ENCODE data around the gene UNG. TPM values are rescaled to one million over a fixed set of nuclear protein-coding genes. Genes with fewer than 3 reads are reported as not detected.

UNG gene
- total and polyA plus RNA-seq, 9 of the 15 experiments (the other 6 are each of a cell fraction or from before 2014, with no cell fraction given) = 8.4 to 59.8 (median 41.0) TPM

DNA sequence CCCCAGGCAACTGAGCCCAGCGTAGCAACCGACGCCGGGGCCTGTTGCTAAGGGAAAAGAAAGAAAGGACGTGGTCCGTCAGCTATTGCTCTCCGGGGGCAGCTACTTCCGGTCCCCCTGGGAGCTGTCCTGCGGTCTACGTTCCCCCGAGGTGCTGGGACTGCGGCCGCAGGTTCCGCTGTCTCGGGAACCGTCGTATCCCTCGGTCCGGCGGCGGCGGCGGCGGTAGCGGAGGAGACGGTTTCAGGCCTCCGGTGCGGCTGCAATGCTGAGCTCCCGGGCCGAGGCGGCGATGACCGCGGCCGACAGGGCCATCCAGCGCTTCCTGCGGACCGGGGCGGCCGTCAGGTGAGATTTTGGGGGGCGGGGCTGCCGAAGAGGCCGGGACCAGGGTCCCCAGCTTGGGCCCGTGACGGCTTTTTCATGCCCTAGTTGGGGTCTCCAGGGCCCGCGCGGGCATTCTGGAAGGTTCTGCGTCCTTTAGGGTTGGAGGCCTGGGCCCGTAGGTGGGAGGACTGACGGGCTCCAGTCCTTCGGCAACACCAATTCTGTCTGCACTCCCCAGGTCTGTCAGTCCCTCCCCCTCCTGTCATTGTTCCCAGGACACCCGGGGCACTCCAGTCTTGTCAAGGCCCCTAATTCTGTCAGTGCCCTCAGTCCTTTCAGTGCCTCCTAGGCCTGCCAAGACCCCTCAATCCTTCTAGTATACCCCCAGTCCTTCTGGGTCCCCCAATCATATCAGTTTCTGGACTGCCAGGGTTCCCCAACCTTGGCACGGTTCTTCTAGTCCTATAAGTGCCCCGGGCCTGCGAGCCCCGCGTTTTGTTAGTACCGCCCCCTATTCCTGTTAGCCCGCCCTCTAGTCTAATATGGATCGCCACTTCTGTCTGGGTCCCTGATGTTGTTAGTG, 44.7 kb upstream of the UNG start, which contains the start of gene USP30 (continued):
- TF ChIP-seq NR1H2 (CRISPR knock-in tag; IDR thresholded peaks at IDR 0.05) (0 out of 2 replicates have a peak, but pooled peaks have one; percentile 85), PRPF4 (IDR thresholded peaks at IDR 0.05; ENCODE audit: insufficient read depth, low read depth, low read length, poor library complexity, severe bottlenecking) (no peak), DACH1 (IDR thresholded peaks at IDR 0.05; ENCODE audit: partially characterized antibody) (no peak), NELFE (IDR thresholded peaks at IDR 0.05; ENCODE audit: insufficient read depth, insufficient read length) (no peak), GABPB1 (CRISPR knock-in tag; IDR thresholded peaks at IDR 0.05) (peak; percentile 100), TARDBP (IDR thresholded peaks at IDR 0.05) (peak; percentile 82; the same call in 1 of the 2 replicates), MYNN (IDR thresholded peaks at IDR 0.05) (peak; percentile 78), MYNN (CRISPR knock-in tag; IDR thresholded peaks at IDR 0.05) (no peak), NFE2 (IDR thresholded peaks at IDR 0.05; ENCODE audit: low read depth) (no peak), CBFB (CRISPR knock-in tag; IDR thresholded peaks at IDR 0.05) (peak; percentile 100), POLR2A (conservative IDR thresholded peaks at IDR 0.05) (peak; percentile 64), FOXJ2 (tag; IDR thresholded peaks at IDR 0.05) (no peak), PPARD (CRISPR knock-in tag; IDR thresholded peaks at IDR 0.05) (no peak), RAD51 (IDR thresholded peaks at IDR 0.05; ENCODE audit: borderline replicate concordance, low read depth) (no peak)
- TF ChIP-seq, protein P1, sequence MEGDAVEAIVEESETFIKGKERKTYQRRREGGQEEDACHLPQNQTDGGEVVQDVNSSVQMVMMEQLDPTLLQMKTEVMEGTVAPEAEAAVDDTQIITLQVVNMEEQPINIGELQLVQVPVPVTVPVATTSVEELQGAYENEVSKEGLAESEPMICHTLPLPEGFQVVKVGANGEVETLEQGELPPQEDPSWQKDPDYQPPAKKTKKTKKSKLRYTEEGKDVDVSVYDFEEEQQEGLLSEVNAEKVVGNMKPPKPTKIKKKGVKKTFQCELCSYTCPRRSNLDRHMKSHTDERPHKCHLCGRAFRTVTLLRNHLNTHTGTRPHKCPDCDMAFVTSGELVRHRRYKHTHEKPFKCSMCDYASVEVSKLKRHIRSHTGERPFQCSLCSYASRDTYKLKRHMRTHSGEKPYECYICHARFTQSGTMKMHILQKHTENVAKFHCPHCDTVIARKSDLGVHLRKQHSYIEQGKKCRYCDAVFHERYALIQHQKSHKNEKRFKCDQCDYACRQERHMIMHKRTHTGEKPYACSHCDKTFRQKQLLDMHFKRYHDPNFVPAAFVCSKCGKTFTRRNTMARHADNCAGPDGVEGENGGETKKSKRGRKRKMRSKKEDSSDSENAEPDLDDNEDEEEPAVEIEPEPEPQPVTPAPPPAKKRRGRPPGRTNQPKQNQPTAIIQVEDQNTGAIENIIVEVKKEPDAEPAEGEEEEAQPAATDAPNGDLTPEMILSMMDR (IDR thresholded peaks at IDR 0.05 in 2 of 3, conservative IDR thresholded peaks at IDR 0.05 in 1 of 3; ENCODE audit: insufficient read depth in 2 of 3, low read depth in 1 of 3, low read length in 3 of 3) = no peak
- TF ChIP-seq, protein P2, sequence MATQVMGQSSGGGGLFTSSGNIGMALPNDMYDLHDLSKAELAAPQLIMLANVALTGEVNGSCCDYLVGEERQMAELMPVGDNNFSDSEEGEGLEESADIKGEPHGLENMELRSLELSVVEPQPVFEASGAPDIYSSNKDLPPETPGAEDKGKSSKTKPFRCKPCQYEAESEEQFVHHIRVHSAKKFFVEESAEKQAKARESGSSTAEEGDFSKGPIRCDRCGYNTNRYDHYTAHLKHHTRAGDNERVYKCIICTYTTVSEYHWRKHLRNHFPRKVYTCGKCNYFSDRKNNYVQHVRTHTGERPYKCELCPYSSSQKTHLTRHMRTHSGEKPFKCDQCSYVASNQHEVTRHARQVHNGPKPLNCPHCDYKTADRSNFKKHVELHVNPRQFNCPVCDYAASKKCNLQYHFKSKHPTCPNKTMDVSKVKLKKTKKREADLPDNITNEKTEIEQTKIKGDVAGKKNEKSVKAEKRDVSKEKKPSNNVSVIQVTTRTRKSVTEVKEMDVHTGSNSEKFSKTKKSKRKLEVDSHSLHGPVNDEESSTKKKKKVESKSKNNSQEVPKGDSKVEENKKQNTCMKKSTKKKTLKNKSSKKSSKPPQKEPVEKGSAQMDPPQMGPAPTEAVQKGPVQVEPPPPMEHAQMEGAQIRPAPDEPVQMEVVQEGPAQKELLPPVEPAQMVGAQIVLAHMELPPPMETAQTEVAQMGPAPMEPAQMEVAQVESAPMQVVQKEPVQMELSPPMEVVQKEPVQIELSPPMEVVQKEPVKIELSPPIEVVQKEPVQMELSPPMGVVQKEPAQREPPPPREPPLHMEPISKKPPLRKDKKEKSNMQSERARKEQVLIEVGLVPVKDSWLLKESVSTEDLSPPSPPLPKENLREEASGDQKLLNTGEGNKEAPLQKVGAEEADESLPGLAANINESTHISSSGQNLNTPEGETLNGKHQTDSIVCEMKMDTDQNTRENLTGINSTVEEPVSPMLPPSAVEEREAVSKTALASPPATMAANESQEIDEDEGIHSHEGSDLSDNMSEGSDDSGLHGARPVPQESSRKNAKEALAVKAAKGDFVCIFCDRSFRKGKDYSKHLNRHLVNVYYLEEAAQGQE (IDR thresholded peaks at IDR 0.05; ENCODE audit: borderline replicate concordance) = no peak
- TF ChIP-seq, protein P2 (CRISPR knock-in tag; IDR thresholded peaks at IDR 0.05; ENCODE audit: low read depth) = no peak
- TF ChIP-seq, protein P3, sequence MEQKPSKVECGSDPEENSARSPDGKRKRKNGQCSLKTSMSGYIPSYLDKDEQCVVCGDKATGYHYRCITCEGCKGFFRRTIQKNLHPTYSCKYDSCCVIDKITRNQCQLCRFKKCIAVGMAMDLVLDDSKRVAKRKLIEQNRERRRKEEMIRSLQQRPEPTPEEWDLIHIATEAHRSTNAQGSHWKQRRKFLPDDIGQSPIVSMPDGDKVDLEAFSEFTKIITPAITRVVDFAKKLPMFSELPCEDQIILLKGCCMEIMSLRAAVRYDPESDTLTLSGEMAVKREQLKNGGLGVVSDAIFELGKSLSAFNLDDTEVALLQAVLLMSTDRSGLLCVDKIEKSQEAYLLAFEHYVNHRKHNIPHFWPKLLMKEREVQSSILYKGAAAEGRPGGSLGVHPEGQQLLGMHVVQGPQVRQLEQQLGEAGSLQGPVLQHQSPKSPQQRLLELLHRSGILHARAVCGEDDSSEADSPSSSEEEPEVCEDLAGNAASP (IDR thresholded peaks at IDR 0.05) = no peak

Measured in K562 (cell line).